Osteoblast (primary cell): ENCODE results near the gene VPS41. TPM values are rescaled to one million over a fixed set of nuclear protein-coding genes. Genes with fewer than 3 reads are reported as not detected.
"Not testable (repeated sequence)": the region's sequence is repeated elsewhere in the genome, so short reads cannot be mapped to it uniquely, and the experiment has no call there.

ENCODE experiments used
- DNase-seq: peaks from one replicate; pipeline ENCODE4 v3.0.0; 2011; ENCODE audit warnings: low spot score, mixed read lengths; ENCODE audit not compliant: insufficient read length; ENCODE audit errors: missing footprints
- H2AFZ ChIP-seq: 2 replicates; pipeline ENCODE4 v1.6.0; 2011; ENCODE audit warnings: mild to moderate bottlenecking, low read length
- H3K27ac ChIP-seq: 2 replicates; pipeline ENCODE4 v1.5.1; 2011; ENCODE audit warnings: mild to moderate bottlenecking, low read depth, low read length, moderate library complexity
- H3K27me3 ChIP-seq: 2 replicates; pipeline ENCODE4 v1.6.0; 2012; ENCODE audit warnings: mild to moderate bottlenecking, control low read depth, inconsistent platforms, low read length, moderate library complexity; ENCODE audit not compliant: insufficient read depth
- H3K36me3 ChIP-seq: 2 replicates; pipeline ENCODE4 v1.5.1; 2011; ENCODE audit warnings: mild to moderate bottlenecking, low read length, control low read depth, moderate library complexity; ENCODE audit not compliant: insufficient read depth
- H3K4me1 ChIP-seq: 2 replicates; pipeline ENCODE4 v1.5.1; 2011; ENCODE audit warnings: mild to moderate bottlenecking, low read length, control low read depth, moderate library complexity; ENCODE audit not compliant: insufficient read depth
- H3K4me2 ChIP-seq: 2 replicates; pipeline ENCODE4 v1.6.0; 2011; ENCODE audit warnings: mild to moderate bottlenecking, low read length; ENCODE audit not compliant: insufficient read depth
- H3K4me3 ChIP-seq: fragments of 200-600 bp; sonication (generic); 3 replicates; pipeline ENCODE4 v1.5.1; 2012; ENCODE audit warnings: mild to moderate bottlenecking, low read length, inconsistent platforms; ENCODE audit not compliant: insufficient read depth
- H3K79me2 ChIP-seq: 2 replicates; pipeline ENCODE4 v1.6.0; 2012; ENCODE audit warnings: mild to moderate bottlenecking, low read length, control low read depth, inconsistent platforms; ENCODE audit not compliant: insufficient read depth
- H3K9me3 ChIP-seq: 2 replicates; pipeline ENCODE4 v1.5.1; 2011; ENCODE audit warnings: low read depth, low read length, control low read depth
- H4K20me1 ChIP-seq: 2 replicates; pipeline ENCODE4 v1.6.0; 2012; ENCODE audit warnings: mild to moderate bottlenecking, low read length, control low read depth; ENCODE audit not compliant: insufficient read depth
- CTCF ChIP-seq: IDR thresholded peaks from 2 replicates; pipeline ENCODE4 v1.5.1; 2011; ENCODE audit warnings: mild to moderate bottlenecking, low read depth, low read length, moderate library complexity; ENCODE audit errors: extremely low read depth
- total RNA-seq: library from RNA; depleted of rRNA; stranded (reverse); fragments of >200 nt; gene quantifications from 2 replicates; pipeline ENCODE4 v1.2.3, GENCODE V29; 2012

The VPS41 gene
- total RNA-seq, 1 donor, result 78.5 TPM

GRCh38 chr7:38855386-38855785, 53.6 kb downstream of the VPS41 start:
- H3K9me3 ChIP-seq, result no peaks in the 10 kb centered on the region
- peaks cover 23% of the 10 kb centered on the region for H3K79me2 ChIP-seq
- no peak for DNase-seq
- H3K36me3 ChIP-seq, result no peaks in the 10 kb centered on the region
- H4K20me1 ChIP-seq, result no peaks in the 10 kb centered on the region
- peaks cover 4% of the 10 kb centered on the region for H3K4me1 ChIP-seq
- no peak for TF ChIP-seq CTCF
- H3K27me3 ChIP-seq, result no peaks in the 10 kb centered on the region
- H3K4me3 ChIP-seq, result no peak overlapping the region
- no peak overlapping the region for H3K4me2 ChIP-seq
- H3K27ac ChIP-seq, result no peak overlapping the region
- no peak overlapping the region for H2AFZ ChIP-seq

GRCh38 chr7:38854947-38855346, 54.0 kb downstream of the VPS41 start:
- H3K4me3 ChIP-seq, H3K4me2 ChIP-seq, H3K27me3 ChIP-seq, DNase-seq, H3K9me3 ChIP-seq, H3K36me3 ChIP-seq, H3K27ac ChIP-seq, H2AFZ ChIP-seq, H4K20me1 ChIP-seq, H3K4me1 ChIP-seq: not testable (repeated sequence)
- H3K79me2 ChIP-seq, result peaks cover 23% of the 10 kb centered on the region

- Histone ChIP-seq H3K4me1 (no peaks in the 10 kb centered on the region), H2AFZ (no peak overlapping the region), H3K27me3 (no peaks in the 10 kb centered on the region), H3K9me3 (no peaks in the 10 kb centered on the region), H3K4me2 (no peak overlapping the region), H3K4me3 (no peak overlapping the region), H3K36me3 (no peaks in the 10 kb centered on the region), H4K20me1 (no peaks in the 10 kb centered on the region), H3K79me2 (peaks cover 14% of the 10 kb centered on the region), H3K27ac (no peak overlapping the region)
- no peak for DNase-seq
- no peak for TF ChIP-seq CTCF
Measured at GRCh38 chr7:38851321-38851720, 57.7 kb downstream of the VPS41 start.

GRCh38 chr7:38846280-38846679, 62.7 kb downstream of the VPS41 start:
- no peaks in the 10 kb centered on the region for H3K36me3 ChIP-seq
- no peak overlapping the region for H2AFZ ChIP-seq
- no peaks in the 10 kb centered on the region for H3K9me3 ChIP-seq
- no peaks in the 10 kb centered on the region for H4K20me1 ChIP-seq
- DNase-seq, result no peak
- no peak for TF ChIP-seq CTCF
- H3K27ac ChIP-seq, result no peak overlapping the region
- peaks cover 1% of the 10 kb centered on the region for H3K4me1 ChIP-seq
- no peaks in the 10 kb centered on the region for H3K27me3 ChIP-seq
- peaks cover 4% of the 10 kb centered on the region for H3K79me2 ChIP-seq
- H3K4me3 ChIP-seq, result no peak overlapping the region
- H3K4me2 ChIP-seq, result no peak overlapping the region
